ENCODE data around the gene BTLA.
"Not testable (repeated sequence)": the region's sequence is repeated elsewhere in the genome, so short reads cannot be mapped to it uniquely, and the experiment has no call there.

Gene BTLA, protein sequence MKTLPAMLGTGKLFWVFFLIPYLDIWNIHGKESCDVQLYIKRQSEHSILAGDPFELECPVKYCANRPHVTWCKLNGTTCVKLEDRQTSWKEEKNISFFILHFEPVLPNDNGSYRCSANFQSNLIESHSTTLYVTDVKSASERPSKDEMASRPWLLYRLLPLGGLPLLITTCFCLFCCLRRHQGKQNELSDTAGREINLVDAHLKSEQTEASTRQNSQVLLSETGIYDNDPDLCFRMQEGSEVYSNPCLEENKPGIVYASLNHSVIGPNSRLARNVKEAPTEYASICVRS

DNA sequence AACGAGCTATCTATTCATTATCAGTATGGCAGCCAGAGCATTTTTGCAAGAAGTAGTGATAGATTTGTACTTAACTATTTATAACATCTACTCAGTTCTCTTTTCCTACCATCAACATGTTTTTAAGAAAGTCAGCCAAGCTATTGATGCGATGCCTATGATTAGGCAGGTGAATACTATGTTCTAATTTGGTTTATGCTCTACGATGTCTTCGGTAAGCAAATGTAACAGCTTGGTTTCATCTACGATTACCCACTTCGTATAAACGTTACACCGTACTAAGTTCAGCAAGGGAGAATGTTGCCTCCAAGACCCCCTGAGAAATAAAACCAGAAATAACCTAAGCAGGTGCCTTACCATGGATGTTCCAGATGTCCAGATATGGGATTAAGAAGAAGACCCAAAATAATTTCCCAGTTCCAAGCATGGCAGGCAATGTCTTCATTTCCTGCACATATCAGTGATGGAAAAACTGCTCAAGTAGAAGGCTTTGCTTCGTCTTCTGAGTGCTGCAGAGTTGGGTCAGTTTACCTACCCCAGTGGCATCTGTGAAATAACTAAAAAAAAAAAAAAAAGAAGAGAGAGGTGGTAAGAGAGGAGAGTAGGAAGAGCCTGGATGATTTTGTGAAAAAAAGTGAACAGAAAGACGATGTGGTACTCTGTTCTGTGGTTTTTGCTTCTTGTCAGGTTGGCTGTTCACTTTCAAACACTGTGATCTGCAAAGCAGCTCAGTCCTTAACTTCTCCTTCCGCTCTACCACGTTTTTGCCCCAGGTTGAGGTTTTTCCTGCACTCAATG is at the start of gene BTLA:
TSS of gene BTLA (minus strand) at position 559 of the 798 bp plus-strand sequence. CDS start at position 445, 114 bp downstream.
- Histone ChIP-seq H3K9me3 (ENCODE audit: control insufficient read depth in 2 of 2, low read length in 2 of 2) (no peaks in the 10 kb centered on the region), H3K4me3 (ENCODE audit: low read length in 2 of 2) (peak within 1 kb of the TSS; percentile 14 to 77), H3K27ac (ENCODE audit: low read depth in 2 of 2, low read length in 2 of 2) (peak within 1 kb of the TSS in 1 of 2 donors; percentile 52), H3K4me1 (ENCODE audit: control insufficient read depth in 2 of 2, insufficient read depth in 2 of 2, low read length in 2 of 2) (no peaks in the 10 kb centered on the region), H3K9ac (ENCODE audit: low read depth in 1 of 2, low read length in 2 of 2) (peak within 1 kb of the TSS in 1 of 2 donors; percentile 10), H3K27me3 (ENCODE audit: control insufficient read depth in 2 of 2, insufficient read depth in 2 of 2, low read length in 2 of 2) (no peaks in the 10 kb centered on the region), H3K36me3 (ENCODE audit: control insufficient read depth in 2 of 2, insufficient read depth in 2 of 2, low read length in 2 of 2) (no peaks in the 10 kb centered on the region)

DNA sequence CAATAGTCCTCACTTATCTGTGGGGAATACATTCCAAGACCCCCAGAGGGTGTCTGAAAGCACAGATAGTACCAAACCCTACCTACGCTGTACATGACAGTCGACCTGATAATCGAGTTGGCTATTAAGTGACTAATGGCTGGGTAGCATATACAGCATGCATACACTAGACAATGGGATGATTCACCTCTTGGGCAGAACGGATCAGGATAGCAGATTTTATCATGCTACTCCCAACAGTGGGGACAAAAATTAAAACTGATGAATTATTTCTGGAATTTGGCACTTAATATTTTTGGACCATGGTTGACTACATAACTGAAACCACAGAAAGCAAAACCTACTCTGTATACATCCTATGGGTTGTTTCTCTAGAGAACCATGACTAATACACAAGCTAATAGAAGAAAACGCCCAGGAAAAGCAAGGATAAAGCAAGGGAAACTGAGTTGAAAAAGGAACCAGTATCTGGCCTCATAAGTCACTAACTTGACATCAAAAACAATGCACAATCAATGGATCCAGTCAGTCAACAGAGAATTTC is 47.0 kb upstream of the BTLA start:
- peaks cover 34 to 47% of the 10 kb centered on the region in 2 donors for H3K36me3 ChIP-seq (ENCODE audit: control insufficient read depth in 2 of 2, insufficient read depth in 2 of 2, low read length in 2 of 2)
- H3K9me3 ChIP-seq (ENCODE audit: control insufficient read depth in 2 of 2, low read length in 2 of 2) = no peaks in the 10 kb centered on the region
- no peak overlapping the region for H3K4me3 ChIP-seq (ENCODE audit: low read length in 2 of 2)
- H3K27ac ChIP-seq (ENCODE audit: low read depth in 2 of 2, low read length in 2 of 2) = no peak overlapping the region
- H3K9ac ChIP-seq (ENCODE audit: low read depth in 1 of 2, low read length in 2 of 2) = no peak overlapping the region
- H3K4me1 ChIP-seq (ENCODE audit: control insufficient read depth in 2 of 2, insufficient read depth in 2 of 2, low read length in 2 of 2) = peaks cover 0 to 4% of the 10 kb centered on the region in 2 donors
- H3K27me3 ChIP-seq (ENCODE audit: control insufficient read depth in 2 of 2, insufficient read depth in 2 of 2, low read length in 2 of 2) = no peaks in the 10 kb centered on the region

DNA sequence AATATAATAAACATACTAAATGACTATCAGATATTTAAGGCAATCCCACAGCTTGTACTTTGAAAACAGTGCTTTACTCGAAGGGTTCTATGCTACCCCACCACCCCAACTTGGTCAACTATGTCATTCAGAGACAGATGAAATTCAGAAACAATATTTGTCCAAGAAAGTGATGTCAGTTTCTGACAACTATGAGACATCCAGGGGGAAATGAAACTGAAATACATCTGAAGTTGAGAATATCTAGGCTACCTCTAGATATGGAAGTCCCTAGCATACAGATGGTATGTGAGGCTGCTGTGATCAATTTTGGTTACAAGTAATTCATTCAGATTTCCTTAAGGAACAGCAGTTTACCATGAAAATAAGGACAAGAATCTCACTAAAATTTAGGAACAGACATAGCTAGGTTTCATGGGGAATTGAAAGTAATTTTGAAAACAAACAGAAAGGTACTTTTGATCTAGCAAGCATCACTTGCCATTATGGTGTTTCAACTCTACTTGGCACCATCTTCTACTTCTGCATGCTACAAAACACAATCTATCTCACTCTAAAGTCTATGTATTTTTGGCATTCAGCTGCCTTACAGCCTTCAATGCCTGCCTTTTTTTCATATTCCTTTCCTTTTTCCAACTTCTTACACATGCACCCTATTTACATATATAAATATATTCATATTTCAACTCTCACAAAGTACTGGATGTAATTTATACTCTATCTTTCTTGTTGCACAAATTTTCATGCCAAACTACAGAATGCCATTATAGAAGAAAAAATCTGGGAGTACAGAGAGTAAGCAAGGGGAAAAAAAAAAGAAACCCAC is 40.8 kb upstream of the BTLA start:
- Histone ChIP-seq H3K9ac (ENCODE audit: low read depth in 1 of 2, low read length in 2 of 2) (no peak overlapping the region), H3K4me1 (ENCODE audit: control insufficient read depth in 2 of 2, insufficient read depth in 2 of 2, low read length in 2 of 2) (no peaks in the 10 kb centered on the region), H3K9me3 (ENCODE audit: control insufficient read depth in 2 of 2, low read length in 2 of 2) (no peaks in the 10 kb centered on the region), H3K36me3 (ENCODE audit: control insufficient read depth in 2 of 2, insufficient read depth in 2 of 2, low read length in 2 of 2) (peaks cover 33 to 39% of the 10 kb centered on the region in 2 donors), H3K27ac (ENCODE audit: low read depth in 2 of 2, low read length in 2 of 2) (no peak overlapping the region), H3K4me3 (ENCODE audit: low read length in 2 of 2) (no peak overlapping the region), H3K27me3 (ENCODE audit: control insufficient read depth in 2 of 2, insufficient read depth in 2 of 2, low read length in 2 of 2) (no peaks in the 10 kb centered on the region)

DNA sequence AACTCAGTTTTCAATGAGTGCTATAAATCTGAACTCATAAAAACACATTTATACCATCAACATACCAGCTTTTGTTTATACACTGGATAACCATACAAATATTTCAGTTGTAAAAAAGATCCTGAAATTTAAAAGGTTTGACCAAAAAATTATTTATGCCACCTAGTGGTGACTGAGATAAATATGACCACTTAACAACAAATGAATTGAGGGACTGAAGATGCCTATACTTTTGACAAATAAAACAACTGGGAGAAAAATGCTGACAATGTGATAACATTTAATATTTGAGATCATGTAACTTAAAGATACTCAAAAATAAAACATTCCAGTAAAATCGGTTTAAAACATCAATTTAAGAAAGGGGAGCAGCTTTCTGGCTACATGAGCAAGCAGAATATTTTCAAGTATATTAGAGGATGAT is 32.1 kb upstream of the BTLA start:
- no peak overlapping the region for H3K27ac ChIP-seq (ENCODE audit: low read depth in 2 of 2, low read length in 2 of 2)
- peaks cover 36 to 38% of the 10 kb centered on the region in 2 donors for H3K36me3 ChIP-seq (ENCODE audit: control insufficient read depth in 2 of 2, insufficient read depth in 2 of 2, low read length in 2 of 2)
- no peaks in the 10 kb centered on the region for H3K4me1 ChIP-seq (ENCODE audit: control insufficient read depth in 2 of 2, insufficient read depth in 2 of 2, low read length in 2 of 2)
- H3K9ac ChIP-seq (ENCODE audit: low read depth in 1 of 2, low read length in 2 of 2) = no peak overlapping the region
- no peaks in the 10 kb centered on the region for H3K9me3 ChIP-seq (ENCODE audit: control insufficient read depth in 2 of 2, low read length in 2 of 2)
- no peak overlapping the region for H3K4me3 ChIP-seq (ENCODE audit: low read length in 2 of 2)
- no peaks in the 10 kb centered on the region for H3K27me3 ChIP-seq (ENCODE audit: control insufficient read depth in 2 of 2, insufficient read depth in 2 of 2, low read length in 2 of 2)

DNA sequence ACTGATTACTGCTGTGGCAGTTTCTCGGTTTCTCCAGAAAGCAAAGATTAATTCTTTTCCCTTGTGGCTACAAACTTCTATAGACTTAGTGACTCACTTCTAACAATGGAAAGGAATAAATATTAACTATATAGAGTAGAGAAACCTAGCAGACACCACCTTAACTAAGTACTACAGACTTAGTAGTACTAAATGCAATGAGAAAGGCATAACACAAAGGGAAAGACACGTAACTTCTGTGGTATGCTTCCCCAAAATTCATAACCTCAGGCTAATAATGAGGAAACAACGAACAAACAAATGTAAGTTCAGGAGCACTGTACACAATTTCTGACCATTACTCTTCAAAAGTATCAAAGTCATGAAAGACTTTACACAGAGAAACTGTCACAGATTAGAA is 31.3 kb upstream of the BTLA start:
- Histone ChIP-seq H3K9me3 (ENCODE audit: control insufficient read depth in 2 of 2, low read length in 2 of 2) (no peaks in the 10 kb centered on the region), H3K4me3 (ENCODE audit: low read length in 2 of 2) (no peak overlapping the region), H3K27ac (ENCODE audit: low read depth in 2 of 2, low read length in 2 of 2) (no peak overlapping the region), H3K27me3 (ENCODE audit: control insufficient read depth in 2 of 2, insufficient read depth in 2 of 2, low read length in 2 of 2) (no peaks in the 10 kb centered on the region), H3K4me1 (ENCODE audit: control insufficient read depth in 2 of 2, insufficient read depth in 2 of 2, low read length in 2 of 2) (no peaks in the 10 kb centered on the region), H3K9ac (ENCODE audit: low read depth in 1 of 2, low read length in 2 of 2) (no peak overlapping the region), H3K36me3 (ENCODE audit: control insufficient read depth in 2 of 2, insufficient read depth in 2 of 2, low read length in 2 of 2) (peaks cover 28 to 32% of the 10 kb centered on the region in 2 donors)

DNA sequence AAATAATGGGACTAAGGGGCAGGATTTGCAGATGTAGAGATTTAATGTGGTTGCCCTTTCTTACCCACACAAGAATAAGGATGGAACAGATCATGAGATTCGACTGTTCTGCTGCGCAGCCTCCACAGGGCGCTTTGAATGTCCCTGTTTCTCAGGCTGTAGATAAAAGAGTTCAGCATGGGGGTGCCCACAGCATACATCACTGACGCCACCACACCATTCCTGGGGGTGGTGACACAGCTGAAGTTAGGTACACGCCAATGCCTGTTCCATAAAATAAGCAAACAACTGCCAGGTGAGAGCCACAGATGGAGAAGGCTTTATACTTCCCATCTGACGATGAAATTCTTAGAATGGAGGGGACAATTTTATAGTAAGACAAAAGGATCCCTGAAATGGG is 24.9 kb upstream of the BTLA start:
- H3K9ac ChIP-seq (ENCODE audit: low read depth in 1 of 2, low read length in 2 of 2); H3K4me3 ChIP-seq (ENCODE audit: low read length in 2 of 2): not testable (repeated sequence)
- peaks cover 4 to 10% of the 10 kb centered on the region in 2 donors for H3K36me3 ChIP-seq (ENCODE audit: control insufficient read depth in 2 of 2, insufficient read depth in 2 of 2, low read length in 2 of 2)

DNA sequence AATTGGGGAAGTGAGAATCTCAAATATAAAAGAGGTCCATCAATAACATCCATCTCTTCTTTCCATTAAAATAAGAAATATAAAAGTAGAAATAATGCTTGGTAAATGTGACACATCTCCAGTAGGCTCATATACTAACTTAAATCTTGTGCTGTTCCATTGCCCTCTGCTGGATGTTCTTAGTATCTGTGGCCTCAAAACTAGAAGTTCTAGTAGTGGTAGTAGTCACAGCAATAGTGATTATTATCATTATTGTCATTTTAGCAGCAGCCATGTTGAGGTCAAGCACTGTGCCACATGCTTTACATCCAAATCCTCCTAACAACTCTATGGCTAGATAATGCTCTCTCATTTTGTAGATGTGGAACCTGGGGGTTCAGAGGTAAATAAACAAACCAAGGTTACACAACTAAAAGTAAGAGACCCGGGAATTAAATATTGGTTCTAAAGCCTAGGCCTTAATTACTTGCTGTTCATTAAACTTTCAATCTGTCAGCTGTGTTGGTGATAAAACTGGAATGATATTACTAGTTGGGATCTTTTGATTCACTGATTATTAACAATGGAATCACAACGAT is 20.2 kb upstream of the BTLA start:
- Histone ChIP-seq H3K4me3 (ENCODE audit: low read length in 2 of 2) (no peak overlapping the region), H3K27me3 (ENCODE audit: control insufficient read depth in 2 of 2, insufficient read depth in 2 of 2, low read length in 2 of 2) (no peaks in the 10 kb centered on the region), H3K27ac (ENCODE audit: low read depth in 2 of 2, low read length in 2 of 2) (no peak overlapping the region), H3K4me1 (ENCODE audit: control insufficient read depth in 2 of 2, insufficient read depth in 2 of 2, low read length in 2 of 2) (no peaks in the 10 kb centered on the region), H3K36me3 (ENCODE audit: control insufficient read depth in 2 of 2, insufficient read depth in 2 of 2, low read length in 2 of 2) (no peaks in the 10 kb centered on the region), H3K9ac (ENCODE audit: low read depth in 1 of 2, low read length in 2 of 2) (no peak overlapping the region), H3K9me3 (ENCODE audit: control insufficient read depth in 2 of 2, low read length in 2 of 2) (no peaks in the 10 kb centered on the region)

More for the DNA sequence above, 24.9 kb upstream of the BTLA start:
- not testable (repeated sequence) for H3K27ac ChIP-seq (ENCODE audit: low read depth in 2 of 2, low read length in 2 of 2); H3K9me3 ChIP-seq (ENCODE audit: control insufficient read depth in 2 of 2, low read length in 2 of 2); H3K4me1 ChIP-seq (ENCODE audit: control insufficient read depth in 2 of 2, insufficient read depth in 2 of 2, low read length in 2 of 2); H3K27me3 ChIP-seq (ENCODE audit: control insufficient read depth in 2 of 2, insufficient read depth in 2 of 2, low read length in 2 of 2)

DNA sequence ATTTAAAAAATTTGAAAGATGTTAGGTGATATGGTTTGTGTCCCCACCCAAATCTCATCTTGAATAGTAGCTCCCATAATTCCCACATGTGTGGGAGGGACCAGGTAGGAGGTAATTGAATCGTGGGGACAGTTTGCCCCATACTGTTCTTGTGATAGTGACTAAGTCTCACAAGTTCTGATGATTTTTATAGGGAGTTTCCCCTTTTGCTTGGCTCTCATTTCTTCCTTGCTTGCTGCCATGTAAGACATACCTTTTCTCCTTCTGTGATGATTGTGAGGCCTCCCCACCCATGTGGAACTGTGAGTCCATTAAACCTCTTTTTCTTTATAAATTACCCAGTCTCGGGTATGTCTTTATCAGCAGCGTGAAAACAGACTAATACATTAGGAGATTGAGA is 19.7 kb upstream of the BTLA start:
- not testable (repeated sequence) for H3K4me1 ChIP-seq (ENCODE audit: control insufficient read depth in 2 of 2, insufficient read depth in 2 of 2, low read length in 2 of 2); H3K9ac ChIP-seq (ENCODE audit: low read depth in 1 of 2, low read length in 2 of 2); H3K9me3 ChIP-seq (ENCODE audit: control insufficient read depth in 2 of 2, low read length in 2 of 2); H3K4me3 ChIP-seq (ENCODE audit: low read length in 2 of 2); H3K27me3 ChIP-seq (ENCODE audit: control insufficient read depth in 2 of 2, insufficient read depth in 2 of 2, low read length in 2 of 2); H3K36me3 ChIP-seq (ENCODE audit: control insufficient read depth in 2 of 2, insufficient read depth in 2 of 2, low read length in 2 of 2); H3K27ac ChIP-seq (ENCODE audit: low read depth in 2 of 2, low read length in 2 of 2)

DNA sequence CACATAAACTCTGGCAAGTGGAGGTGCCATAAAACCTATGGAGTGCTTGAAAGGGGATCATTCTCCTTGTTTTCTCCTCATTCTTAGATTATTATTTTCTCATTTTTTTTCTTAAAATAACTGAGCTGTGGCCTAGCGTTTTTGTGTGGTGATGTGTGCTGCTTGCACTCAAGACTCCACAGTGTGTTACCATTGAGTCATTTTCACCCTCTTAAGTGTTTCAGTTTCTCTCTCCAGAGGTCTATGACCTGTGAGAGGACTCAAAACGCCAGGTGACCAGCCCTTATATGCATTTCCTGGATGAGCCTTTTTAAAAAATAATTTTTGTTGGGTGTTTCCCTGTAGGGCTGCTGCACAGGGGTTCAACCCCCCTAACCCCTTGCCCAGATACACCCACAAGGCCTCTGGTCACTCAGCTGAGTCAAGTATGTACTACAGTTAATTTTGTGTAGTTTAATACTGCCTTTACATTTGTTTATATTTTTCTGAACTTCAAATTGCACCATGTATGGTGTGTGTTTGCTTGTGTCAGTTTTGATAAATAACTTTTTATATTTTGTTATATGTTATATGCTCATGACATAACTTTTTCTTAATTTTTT is 15.4 kb upstream of the BTLA start:
- H3K9me3 ChIP-seq (ENCODE audit: control insufficient read depth in 2 of 2, low read length in 2 of 2) = no peaks in the 10 kb centered on the region
- no peak overlapping the region for H3K9ac ChIP-seq (ENCODE audit: low read depth in 1 of 2, low read length in 2 of 2)
- no peaks in the 10 kb centered on the region for H3K27me3 ChIP-seq (ENCODE audit: control insufficient read depth in 2 of 2, insufficient read depth in 2 of 2, low read length in 2 of 2)
- no peak overlapping the region for H3K27ac ChIP-seq (ENCODE audit: low read depth in 2 of 2, low read length in 2 of 2)
- no peaks in the 10 kb centered on the region for H3K36me3 ChIP-seq (ENCODE audit: control insufficient read depth in 2 of 2, insufficient read depth in 2 of 2, low read length in 2 of 2)
- H3K4me3 ChIP-seq (ENCODE audit: low read length in 2 of 2) = no peak overlapping the region
- no peaks in the 10 kb centered on the region for H3K4me1 ChIP-seq (ENCODE audit: control insufficient read depth in 2 of 2, insufficient read depth in 2 of 2, low read length in 2 of 2)
